GM12874 (cell line): ENCODE data around the gene RANBP3.

Source experiments
- CTCF ChIP-seq: IDR thresholded peaks from 2 replicates; pipeline ENCODE4 v1.5.1; 2011; ENCODE audit warnings: low read depth, mild to moderate bottlenecking, control low read depth, low read length, moderate library complexity; ENCODE audit not compliant: insufficient read depth

Gene RANBP3

GRCh38 chr19:5947435-5947834 lies 30.5 kb downstream of the RANBP3 start:
- no peak for TF ChIP-seq CTCF

GRCh38 chr19:5943623-5944022 lies 34.3 kb downstream of the RANBP3 start:
- no peak for TF ChIP-seq CTCF

GRCh38 chr19:5943045-5943444 lies 34.9 kb downstream of the RANBP3 start:
- no peak for TF ChIP-seq CTCF

- no peak for TF ChIP-seq CTCF
Measured at GRCh38 chr19:5941673-5942072, 36.3 kb downstream of the RANBP3 start.

- no peak for TF ChIP-seq CTCF
Measured at GRCh38 chr19:5940260-5941208, 37.4 kb downstream of the RANBP3 start.

- TF ChIP-seq CTCF, result no peak
Measured at GRCh38 chr19:5937550-5937949, 40.4 kb downstream of the RANBP3 start.

GRCh38 chr19:5936292-5936592 lies 41.7 kb downstream of the RANBP3 start:
- no peak for TF ChIP-seq CTCF
